H1 (cell line): ENCODE results near the gene CASP4. TPM values are rescaled to one million over a fixed set of nuclear protein-coding genes. Genes with fewer than 3 reads are reported as not detected.

Experiments used
- CTCF ChIA-PET: fragments of 300-600 bp; sonication (Branson Sonifier 250); formaldehyde crosslinking; loops from one replicate; lab custom pipeline; 2021; ENCODE audit not compliant: partially characterized antibody; lab: Charles Lee
- POLR2A ChIA-PET: fragments of 300-600 bp; sonication (Branson Sonifier 250); formaldehyde crosslinking; loops from one replicate; lab custom pipeline; 2021; ENCODE audit warnings: inconsistent platforms; ENCODE audit not compliant: partially characterized antibody; lab: Charles Lee
- DNase-seq, 2 experiments: peaks; one replicate each; pipeline versions ENCODE4 v3.0.0 to v3.0.0-alpha.2; 2010 to 2022; ENCODE audit warnings: low spot score in 2 of 2, low read depth in 1 of 2, mixed read lengths in 1 of 2
- FAIRE-seq: peaks from 2 replicates; lab custom pipeline; 2011; peaks lifted over from hg19 to GRCh38; lab: Jason Lieb, UNC
- H2AFZ ChIP-seq: 2 replicates; pipeline ENCODE4 v1.8.1; 2012; ENCODE audit warnings: low read length, inconsistent platforms
- H2AK5ac ChIP-seq: 2 replicates; pipeline ENCODE4 v1.6.1; 2013; ENCODE audit warnings: low read depth, low read length
- H2BK120ac ChIP-seq: replicated peaks from 2 replicates; pipeline ENCODE3; 2013; ENCODE audit warnings: low read depth, low read length, inconsistent platforms
- H2BK12ac ChIP-seq: 2 replicates; pipeline ENCODE4 v1.6.1; 2013; ENCODE audit warnings: low read depth, low read length
- H2BK15ac ChIP-seq: 2 replicates; pipeline ENCODE4 v1.6.1; 2013; ENCODE audit warnings: low read length
- H2BK20ac ChIP-seq: 2 replicates; pipeline ENCODE4 v1.6.1; 2013; ENCODE audit warnings: low read length
- H2BK5ac ChIP-seq: 2 replicates; pipeline ENCODE4 v1.6.1; 2013; ENCODE audit warnings: low read depth, low read length
- H3K14ac ChIP-seq: 2 replicates; pipeline ENCODE4 v1.6.1; 2013; ENCODE audit warnings: inconsistent platforms; ENCODE audit not compliant: insufficient read length
- H3K18ac ChIP-seq: 2 replicates; pipeline ENCODE4 v1.6.1; 2013; ENCODE audit warnings: low read length; ENCODE audit errors: extremely low read depth
- H3K23ac ChIP-seq: 2 replicates; pipeline ENCODE4 v1.6.1; 2013; ENCODE audit warnings: inconsistent platforms; ENCODE audit not compliant: insufficient read length
- H3K23me2 ChIP-seq: 2 replicates; pipeline ENCODE4 v1.6.1; 2013; ENCODE audit warnings: low read depth, low read length
- H3K27ac ChIP-seq: 2 replicates; pipeline ENCODE4 v1.6.1; 2011; ENCODE audit warnings: low read depth, low read length, inconsistent platforms
- H3K27me3 ChIP-seq, 4 experiments: replicated peaks in 1 of 4; 1 replicate in 1 of 4; 2 replicates in 3 of 4; pipeline versions ENCODE4 v1.6.1 to v1.8.1; 2011 to 2013; ENCODE audit warnings: low read length in 3 of 4, mild to moderate bottlenecking in 3 of 4, inconsistent platforms in 2 of 4, mixed read lengths in 2 of 4, moderate library complexity in 1 of 4; ENCODE audit not compliant: control insufficient read depth in 3 of 4, insufficient read depth in 3 of 4; ENCODE audit errors: extremely low read depth in 1 of 4
- H3K36me3 ChIP-seq, 4 experiments: 2 replicates each; pipeline versions ENCODE4 v1.6.1 to v1.8.1; 2011 to 2013; ENCODE audit warnings: mild to moderate bottlenecking in 4 of 4, low read length in 3 of 4, moderate library complexity in 2 of 4, control low read depth in 1 of 4, inconsistent platforms in 1 of 4; ENCODE audit not compliant: insufficient read depth in 4 of 4, control insufficient read depth in 2 of 4
- H3K4ac ChIP-seq: replicated peaks from 2 replicates; pipeline ENCODE3; 2013; ENCODE audit warnings: low read length, low read depth, mixed read lengths, inconsistent platforms; ENCODE audit not compliant: insufficient read length
- H3K4me1 ChIP-seq, 4 experiments: replicated peaks in 1 of 4; 1 replicate in 1 of 4; 2 replicates in 3 of 4; pipeline versions ENCODE4 v1.6.1 to v1.8.1; 2011 to 2013; ENCODE audit warnings: low read length in 3 of 4, inconsistent platforms in 2 of 4, mixed read lengths in 1 of 4; ENCODE audit not compliant: insufficient read depth in 4 of 4, control insufficient read depth in 3 of 4
- H3K4me2 ChIP-seq, 2 experiments: 2 replicates each; pipeline versions ENCODE4 v1.6.1 to v1.8.1; 2011 to 2013; ENCODE audit warnings: low read depth in 2 of 2, low read length in 2 of 2, control low read depth in 1 of 2, inconsistent platforms in 1 of 2, mild to moderate bottlenecking in 1 of 2; ENCODE audit not compliant: insufficient read depth in 1 of 2
- H3K4me3 ChIP-seq, 4 experiments: fragments of 200-600, 300-600 bp in 1 of 4; sonication (generic), shearing (Covaris generic), sonication (Bioruptor Twin) in 1 of 4; 2 replicates each; pipeline versions ENCODE4 v1.5.1 to v1.8.1; 2011 to 2016; ENCODE audit warnings: low read length in 4 of 4, low read depth in 3 of 4, control low read depth in 2 of 4, inconsistent platforms in 2 of 4, mild to moderate bottlenecking in 2 of 4, mixed read lengths in 1 of 4, moderate library complexity in 1 of 4; ENCODE audit not compliant: insufficient read depth in 2 of 4; ENCODE audit errors: extremely low read depth in 1 of 4
- H3K56ac ChIP-seq: replicated peaks from 2 replicates; pipeline ENCODE3; 2013; ENCODE audit warnings: low read depth, mild to moderate bottlenecking, mixed read lengths, low read length, inconsistent platforms; ENCODE audit not compliant: insufficient read length
- H3K79me1 ChIP-seq: 2 replicates; pipeline ENCODE4 v1.6.1; 2013; ENCODE audit warnings: low read depth, low read length, control low read depth
- H3K79me2 ChIP-seq, 2 experiments: 2 replicates each; pipeline versions ENCODE4 v1.6.1 to v1.8.1; 2012 to 2013; ENCODE audit warnings: low read length in 2 of 2, mild to moderate bottlenecking in 2 of 2, inconsistent platforms in 1 of 2; ENCODE audit not compliant: insufficient read depth in 2 of 2, control insufficient read depth in 1 of 2
- H3K9ac ChIP-seq, 4 experiments: replicated peaks in 1 of 4; 1 replicate in 1 of 4; 2 replicates in 3 of 4; pipeline versions ENCODE4 v1.6.1 to v1.8.1; 2011 to 2013; ENCODE audit warnings: low read depth in 3 of 4, low read length in 3 of 4, control low read depth in 2 of 4, mild to moderate bottlenecking in 2 of 4, moderate library complexity in 2 of 4, inconsistent platforms in 1 of 4; ENCODE audit errors: extremely low read depth in 1 of 4
- H3K9me3 ChIP-seq, 2 experiments: 2 replicates each; pipeline versions ENCODE4 v1.6.1 to v1.8.1; 2012 to 2013; ENCODE audit warnings: mild to moderate bottlenecking in 2 of 2, moderate library complexity in 2 of 2, control low read depth in 1 of 2, inconsistent platforms in 1 of 2, low read depth in 1 of 2, low read length in 1 of 2, mixed read lengths in 1 of 2; ENCODE audit not compliant: insufficient read depth in 2 of 2
- H4K20me1 ChIP-seq, 2 experiments: replicated peaks in 1 of 2; 2 replicates each; pipeline versions ENCODE3 to v1.8.1; 2011 to 2013; ENCODE audit warnings: inconsistent platforms in 2 of 2, low read length in 2 of 2, mild to moderate bottlenecking in 1 of 2; ENCODE audit not compliant: insufficient read depth in 2 of 2, control insufficient read depth in 1 of 2
- H4K5ac ChIP-seq: 2 replicates; pipeline ENCODE4 v1.6.1; 2013; ENCODE audit warnings: low read length, low read depth, mixed read lengths, inconsistent platforms; ENCODE audit not compliant: insufficient read length
- H4K8ac ChIP-seq: 2 replicates; pipeline ENCODE4 v1.8.0; 2013; ENCODE audit warnings: mild to moderate bottlenecking, moderate library complexity, low read length, inconsistent platforms; ENCODE audit not compliant: insufficient read depth; ENCODE audit errors: extremely low read depth
- H4K91ac ChIP-seq: replicated peaks from 2 replicates; pipeline ENCODE3; 2013; ENCODE audit warnings: low read length, mixed read lengths, inconsistent platforms; ENCODE audit not compliant: insufficient read length
- CREB1 ChIP-seq: IDR thresholded peaks from 2 replicates; pipeline ENCODE4 v1.6.1; 2012; ENCODE audit warnings: inconsistent platforms
- CTBP2 ChIP-seq: IDR thresholded peaks from 2 replicates; pipeline ENCODE4 v1.7.0; 2011; ENCODE audit warnings: borderline replicate concordance, mild to moderate bottlenecking, moderate library complexity, mixed read lengths, low read length; ENCODE audit not compliant: insufficient read depth, insufficient read length
- FOSL1 ChIP-seq: IDR thresholded peaks from 2 replicates; pipeline ENCODE4 v1.6.1; 2011; ENCODE audit warnings: mild to moderate bottlenecking, low read depth, low read length, moderate library complexity; ENCODE audit not compliant: insufficient read depth
- GABPA ChIP-seq: IDR thresholded peaks from 2 replicates; pipeline ENCODE4 v1.6.1; 2011; ENCODE audit warnings: mild to moderate bottlenecking, low read length, moderate library complexity, borderline replicate concordance; ENCODE audit not compliant: insufficient read depth
- JUN ChIP-seq: IDR thresholded peaks from 2 replicates; pipeline ENCODE4 v1.6.1; 2011; ENCODE audit warnings: low read depth, mild to moderate bottlenecking, improper control_type of control experiment, low read length
- JUND ChIP-seq: IDR thresholded peaks from 2 replicates; pipeline ENCODE4 v1.6.1; 2011; ENCODE audit warnings: mild to moderate bottlenecking, improper control_type of control experiment, low read length
- MAX ChIP-seq: IDR thresholded peaks from 2 replicates; pipeline ENCODE4 v1.6.1; 2012; ENCODE audit warnings: inconsistent platforms
- RXRA ChIP-seq: IDR thresholded peaks from 2 replicates; pipeline ENCODE4 v1.6.1; 2011; ENCODE audit warnings: low read depth, mild to moderate bottlenecking, low read length, moderate library complexity; ENCODE audit not compliant: insufficient read depth
- SIN3A ChIP-seq, 2 experiments: IDR thresholded peaks in 1 of 2; conservative IDR thresholded peaks in 1 of 2; 2 replicates each; pipeline ENCODE4 v1.6.1; 2011 to 2012; ENCODE audit warnings: low read length in 2 of 2, improper control_type of control experiment in 1 of 2, low read depth in 1 of 2, mild to moderate bottlenecking in 1 of 2
- SIX5 ChIP-seq: IDR thresholded peaks from 2 replicates; pipeline ENCODE4 v1.6.1; 2011; ENCODE audit warnings: mild to moderate bottlenecking, low read depth, low read length
- SP2 ChIP-seq: IDR thresholded peaks from 2 replicates; pipeline ENCODE4 v1.6.1; 2012; ENCODE audit warnings: mild to moderate bottlenecking, low read length, inconsistent platforms
- SUZ12 ChIP-seq: fragments of 200-600 bp; sonication (generic); IDR thresholded peaks from 2 replicates; pipeline ENCODE4 v1.6.1; 2012; ENCODE audit warnings: mild to moderate bottlenecking, inconsistent platforms, low read length, moderate library complexity, mixed read lengths
- TCF12 ChIP-seq: IDR thresholded peaks from 2 replicates; pipeline ENCODE4 v1.6.1; 2011; ENCODE audit warnings: low read depth, mild to moderate bottlenecking, low read length
- USF2 ChIP-seq: IDR thresholded peaks from 2 replicates; pipeline ENCODE4 v1.6.1; 2011; ENCODE audit warnings: low read length, improper control_type of control experiment
- WGBS, 2 experiments: shearing (Covaris generic) in 1 of 2; methylation state at CpG; one replicate each; pipeline versions ENCODE4 v1.1.6 to v1.1.7; 2013 to 2015; ENCODE audit warnings: low lambda C conversion rate in 2 of 2, mixed read lengths in 2 of 2, inconsistent platforms in 1 of 2, low coverage in 1 of 2, missing lambda C conversion rate in 1 of 2; ENCODE audit not compliant: insufficient replicate concordance in 2 of 2, insufficient coverage in 1 of 2, insufficient read length in 1 of 2; ENCODE audit errors: extremely low coverage in 1 of 2, missing lambda C conversion rate in 1 of 2; 5-methylcytosine and 5-hydroxymethylcytosine counted together
- polyA plus RNA-seq, 7 experiments: library from polyadenylated mRNA; depleted of rRNA in 3 of 7; stranded (reverse) in 5 of 7; unstranded in 2 of 7; fragments of >200 nt in 5 of 7; fragments of 200-250 nt in 2 of 7; gene quantifications; 1 replicate in 5 of 7; 2 replicates in 1 of 7; 4 replicates in 1 of 7; pipeline versions ENCODE4 v1.2.1 to v1.2.3, GENCODE V29; 2011 to 2013; ENCODE audit warnings: missing spikeins in 2 of 7, mixed read lengths in 2 of 7
- total RNA-seq: library from RNA; stranded (reverse); fragmentation: NEBNext Ultra II Directional; extraction: Animal tissue kit (Norgen Biotek cat#: 25700); gene quantifications from 2 replicates; pipeline ENCODE4 v1.2.1, GENCODE V29; 2021

CASP4 gene
- total and polyA plus RNA-seq, 2 of the 8 experiments (the other 6 are each of a cell fraction or from before 2014, with no cell fraction given) = 0.09 TPM; not detected in 1

- Histone ChIP-seq H3K18ac (no peak overlapping the region), H3K79me2 (no peaks in the 10 kb centered on the region), H3K23ac (no peak overlapping the region), H2BK15ac (no peak overlapping the region), H2BK120ac (no peak overlapping the region), H2BK5ac (no peak overlapping the region), H3K27me3 (no peaks in the 10 kb centered on the region), H2AFZ (no peak overlapping the region), H3K4ac (no peak overlapping the region), H3K27ac (no peak overlapping the region), H3K36me3 (no peaks in the 10 kb centered on the region), H3K14ac (no peak overlapping the region), H3K4me1 (no peaks in the 10 kb centered on the region), H4K20me1 (no peaks in the 10 kb centered on the region), H3K4me2 (no peak overlapping the region), H3K79me1 (no peaks in the 10 kb centered on the region), H2BK12ac (no peak overlapping the region), H2BK20ac (no peak overlapping the region), H2AK5ac (no peak overlapping the region), H3K23me2 (no peaks in the 10 kb centered on the region), H3K4me3 (no peak overlapping the region), H3K9me3 (no peaks in the 10 kb centered on the region), H4K91ac (no peak overlapping the region), H3K9ac (no peak overlapping the region), H4K5ac (no peak overlapping the region), H3K56ac (no peak overlapping the region), H4K8ac (no peak overlapping the region)
- no peak for DNase-seq
- CTCF ChIA-PET = interaction anchor here (1.1 to 1.3 kb wide), 2 partner anchors 26 to 395 kb away, joined by 3 to 5 read pairs; no protein-coding TSS in a partner anchor
- 44% methylated on average over 2 of the region's 2 CpGs; no CpG with 5 or more reads in 1 of the 2 experiments for WGBS, 2 experiments
- no peak for FAIRE-seq
- POLR2A ChIA-PET = no interaction called here
- TF ChIP-seq MAX = no peak
- no peak for TF ChIP-seq JUN
- no peak for TF ChIP-seq SIX5
- no peak for TF ChIP-seq RXRA
- TF ChIP-seq CTBP2 = no peak
- TF ChIP-seq FOSL1 = no peak
- TF ChIP-seq SUZ12 = no peak
- TF ChIP-seq JUND = no peak
- TF ChIP-seq SP2 = no peak
- TF ChIP-seq SIN3A (conservative IDR thresholded peaks at IDR 0.05 in 1 of 2, IDR thresholded peaks at IDR 0.05 in 1 of 2; ENCODE audit: low read depth in 1 of 2, low read length in 2 of 2) = no peak
- no peak for TF ChIP-seq TCF12
- no peak for TF ChIP-seq USF2
- TF ChIP-seq GABPA = no peak
- TF ChIP-seq CREB1 = no peak
Measured at GRCh38 chr11:104943561-104943960, 24.8 kb downstream of the CASP4 start.
